Mesothelial cell of epicardium (in vitro differentiated cells): Measurements from ENCODE around the gene GALNT13. TPM values are rescaled to one million over a fixed set of nuclear protein-coding genes. Genes with fewer than 3 reads are reported as not detected.

ENCODE experiments used
- DNase-seq, 2 experiments: peaks; one replicate each; pipeline ENCODE4 v3.0.0; 2021; ENCODE audit warnings: low spot score in 2 of 2; ENCODE audit not compliant: unreplicated experiment in 2 of 2
- H3K27ac Mint-ChIP-seq: 2 replicates; pipeline ENCODE4 v1.8.0; 2021; ENCODE audit warnings: mixed read lengths
- H3K27me3 Mint-ChIP-seq: 2 replicates; pipeline ENCODE4 v1.8.0; 2021; ENCODE audit warnings: low read depth, mixed read lengths
- H3K36me3 Mint-ChIP-seq: 2 replicates; pipeline ENCODE4 v1.8.0; 2021; ENCODE audit warnings: mixed read lengths
- H3K4me1 Mint-ChIP-seq: 2 replicates; pipeline ENCODE4 v1.8.0; 2021; ENCODE audit warnings: mixed read lengths
- H3K4me3 Mint-ChIP-seq: 2 replicates; pipeline ENCODE4 v1.8.0; 2021; ENCODE audit warnings: mild to moderate bottlenecking, moderate library complexity, mixed read lengths
- H3K9me3 Mint-ChIP-seq: 2 replicates; pipeline ENCODE4 v1.8.0; 2021; ENCODE audit warnings: mixed read lengths
- total RNA-seq: library from RNA; stranded (reverse); gene quantifications from 3 replicates; pipeline ENCODE4 v1.2.1, GENCODE V29; 2021
- TF ChIP-seq, protein P1 (sequence below): fragments of 200-600 bp; sonication (generic); IDR thresholded peaks from one replicate; pipeline ENCODE4 v1.5.0; 2021; ENCODE audit warnings: antibody characterized with exemption; ENCODE audit not compliant: unreplicated experiment

The GALNT13 gene
- total RNA-seq, 1 donor from 2014 or later: 15.8 TPM

DNA sequence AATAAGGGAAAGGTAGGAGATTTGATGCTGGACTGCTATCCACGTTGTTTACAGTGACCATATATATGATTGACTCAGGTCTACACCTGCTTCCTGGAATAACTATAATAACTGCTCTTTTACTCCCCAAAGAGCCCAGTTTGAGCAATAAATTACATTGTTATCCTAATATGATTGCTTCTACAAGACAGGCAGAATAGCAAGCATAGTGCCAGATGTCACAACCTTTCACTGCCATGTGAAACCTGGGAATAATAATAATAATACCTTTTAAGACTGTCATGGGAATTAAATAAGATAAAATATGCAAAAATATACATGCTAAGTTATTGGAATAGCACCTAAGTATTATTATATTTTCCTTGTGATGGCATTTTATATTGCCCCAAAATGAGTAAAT lies 298.7 kb downstream of the GALNT13 start:
- DNase-seq: no peak
- Mint-ChIP-seq H3K27ac (no peak overlapping the region), H3K36me3 (no peaks in the 10 kb centered on the region), H3K4me3 (no peak overlapping the region), H3K27me3 (no peaks in the 10 kb centered on the region), H3K4me1 (no peaks in the 10 kb centered on the region), H3K9me3 (peaks cover 5% of the 10 kb centered on the region)
- TF ChIP-seq, protein P1, sequence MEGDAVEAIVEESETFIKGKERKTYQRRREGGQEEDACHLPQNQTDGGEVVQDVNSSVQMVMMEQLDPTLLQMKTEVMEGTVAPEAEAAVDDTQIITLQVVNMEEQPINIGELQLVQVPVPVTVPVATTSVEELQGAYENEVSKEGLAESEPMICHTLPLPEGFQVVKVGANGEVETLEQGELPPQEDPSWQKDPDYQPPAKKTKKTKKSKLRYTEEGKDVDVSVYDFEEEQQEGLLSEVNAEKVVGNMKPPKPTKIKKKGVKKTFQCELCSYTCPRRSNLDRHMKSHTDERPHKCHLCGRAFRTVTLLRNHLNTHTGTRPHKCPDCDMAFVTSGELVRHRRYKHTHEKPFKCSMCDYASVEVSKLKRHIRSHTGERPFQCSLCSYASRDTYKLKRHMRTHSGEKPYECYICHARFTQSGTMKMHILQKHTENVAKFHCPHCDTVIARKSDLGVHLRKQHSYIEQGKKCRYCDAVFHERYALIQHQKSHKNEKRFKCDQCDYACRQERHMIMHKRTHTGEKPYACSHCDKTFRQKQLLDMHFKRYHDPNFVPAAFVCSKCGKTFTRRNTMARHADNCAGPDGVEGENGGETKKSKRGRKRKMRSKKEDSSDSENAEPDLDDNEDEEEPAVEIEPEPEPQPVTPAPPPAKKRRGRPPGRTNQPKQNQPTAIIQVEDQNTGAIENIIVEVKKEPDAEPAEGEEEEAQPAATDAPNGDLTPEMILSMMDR: no peak

DNA sequence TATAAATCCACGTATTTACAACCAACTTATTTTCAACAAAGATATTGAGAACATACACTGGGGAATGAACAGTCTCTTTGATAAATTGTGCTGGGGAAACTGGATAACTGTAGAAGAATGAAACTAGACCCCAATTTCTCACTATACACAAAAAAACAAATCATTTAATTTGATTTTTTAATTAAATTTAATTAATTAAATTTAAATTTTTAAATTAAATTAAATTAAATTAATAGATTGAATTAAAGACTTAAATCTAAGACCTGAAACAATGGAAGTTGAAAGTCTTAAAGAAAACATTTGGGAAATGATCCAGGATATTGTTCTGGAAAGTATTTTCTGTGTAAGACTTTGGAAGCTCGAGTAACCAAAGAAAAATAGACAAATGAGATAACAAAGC lies 301.4 kb downstream of the GALNT13 start:
- Mint-ChIP-seq H3K27ac (no peak overlapping the region), H3K4me1 (no peaks in the 10 kb centered on the region), H3K4me3 (no peak overlapping the region), H3K36me3 (no peaks in the 10 kb centered on the region), H3K27me3 (no peaks in the 10 kb centered on the region), H3K9me3 (peaks cover 5% of the 10 kb centered on the region)
- no peak for DNase-seq
- TF ChIP-seq, protein P1: no peak

DNA sequence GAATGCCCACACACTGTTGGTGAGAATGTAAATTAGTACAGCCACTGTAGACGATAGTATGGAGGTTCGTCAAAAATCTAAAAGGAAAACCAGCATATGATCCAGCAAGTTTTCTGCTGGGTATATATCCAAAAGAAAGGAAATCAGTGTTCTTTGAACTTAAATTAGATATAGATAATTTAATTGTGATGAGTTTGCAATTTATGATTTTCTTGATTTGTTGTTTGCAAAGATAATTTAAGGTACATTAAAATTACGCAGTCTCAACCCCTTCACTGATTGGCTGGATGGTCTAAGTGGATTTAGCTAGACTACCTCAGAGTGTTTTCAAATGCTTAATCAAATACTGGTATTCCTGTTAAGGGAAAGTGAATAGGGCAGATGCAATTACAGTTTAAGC lies 302.2 kb downstream of the GALNT13 start:
- Mint-ChIP-seq H3K36me3 (no peaks in the 10 kb centered on the region), H3K4me3 (no peak overlapping the region), H3K9me3 (peaks cover 5% of the 10 kb centered on the region), H3K27me3 (no peaks in the 10 kb centered on the region), H3K27ac (no peak overlapping the region), H3K4me1 (no peaks in the 10 kb centered on the region)
- TF ChIP-seq, protein P1: no peak
- no peak for DNase-seq

DNA sequence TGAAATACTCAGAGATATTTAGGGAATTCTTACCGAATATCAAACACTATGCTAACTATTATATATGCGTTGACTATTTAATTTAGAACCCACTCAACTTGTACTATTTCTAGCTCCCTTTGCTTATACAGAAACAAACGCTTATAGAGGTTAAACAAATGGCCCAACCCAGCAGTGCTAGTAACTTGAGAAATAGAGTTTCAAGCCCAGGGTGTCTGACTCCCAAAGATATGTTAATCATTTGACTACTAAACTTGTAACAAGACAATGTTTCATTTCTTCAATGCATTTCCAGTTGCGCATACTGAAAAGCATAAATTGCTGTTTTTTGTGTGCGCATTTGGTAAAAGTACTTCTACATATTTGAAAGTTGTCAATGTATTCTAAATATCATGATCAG lies 310.3 kb downstream of the GALNT13 start:
- TF ChIP-seq, protein P1: no peak
- Mint-ChIP-seq H3K9me3 (peaks cover 25% of the 10 kb centered on the region), H3K27me3 (no peaks in the 10 kb centered on the region), H3K4me1 (no peaks in the 10 kb centered on the region), H3K36me3 (peaks cover 16% of the 10 kb centered on the region), H3K4me3 (no peak overlapping the region), H3K27ac (no peak overlapping the region)
- no peak for DNase-seq

DNA sequence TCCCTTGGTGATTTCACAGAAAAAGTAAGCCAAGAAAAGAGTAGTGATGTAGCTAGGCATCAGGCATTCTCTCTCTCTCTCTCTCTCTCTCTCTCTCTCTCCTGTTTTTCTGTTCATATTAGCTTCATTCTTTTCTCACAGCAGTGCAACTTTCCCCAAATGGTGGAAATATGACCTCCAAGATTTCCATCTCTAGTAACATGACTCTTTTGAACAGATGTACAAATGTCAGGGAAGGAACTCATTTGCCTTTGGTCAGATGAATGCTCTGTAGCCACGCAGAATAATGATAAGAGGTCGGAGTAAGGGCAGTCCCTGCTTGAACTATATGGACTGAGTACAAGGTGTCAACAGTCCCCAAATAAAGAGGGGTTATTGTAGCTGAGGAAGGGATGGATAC lies 316.2 kb downstream of the GALNT13 start:
- Mint-ChIP-seq H3K9me3 (peaks cover 25% of the 10 kb centered on the region), H3K27ac (no peak overlapping the region), H3K36me3 (peaks cover 16% of the 10 kb centered on the region), H3K27me3 (no peaks in the 10 kb centered on the region), H3K4me3 (no peak overlapping the region), H3K4me1 (no peaks in the 10 kb centered on the region)
- TF ChIP-seq, protein P1: no peak
- no peak for DNase-seq

DNA sequence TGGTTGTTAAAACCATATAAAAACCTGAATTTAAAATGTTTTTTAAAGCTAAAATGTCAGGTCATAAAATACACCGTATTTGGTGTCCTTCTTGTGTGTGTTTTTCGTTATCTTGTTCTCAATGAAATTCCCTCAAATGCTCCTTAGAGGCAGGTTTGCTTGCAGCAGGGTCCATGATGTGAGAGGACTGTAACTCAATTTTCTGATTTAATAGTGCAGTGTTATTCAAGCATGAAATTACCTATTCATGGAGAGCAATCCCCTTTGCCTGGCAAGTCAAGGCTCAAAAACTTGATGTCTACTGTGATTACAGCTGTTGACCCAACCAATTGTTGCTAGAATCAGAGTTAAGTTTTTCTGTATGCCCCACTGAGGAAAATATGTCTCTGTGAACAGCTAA lies 318.2 kb downstream of the GALNT13 start:
- Mint-ChIP-seq H3K4me1 (peaks cover 14% of the 10 kb centered on the region), H3K27ac (no peak overlapping the region), H3K4me3 (no peak overlapping the region), H3K27me3 (no peaks in the 10 kb centered on the region), H3K9me3 (peaks cover 16% of the 10 kb centered on the region), H3K36me3 (peaks cover 10% of the 10 kb centered on the region)
- DNase-seq: no peak
- TF ChIP-seq, protein P1: no peak
